Type B pancreatic cell (in vitro differentiated cells): ENCODE measurements around the gene FCHO2. TPM values are rescaled to one million over a fixed set of nuclear protein-coding genes. Genes with fewer than 3 reads are reported as not detected.

Experiments
- DNase-seq: peaks from one replicate; pipeline ENCODE4 v3.0.0; 2021; ENCODE audit warnings: mixed read lengths; ENCODE audit not compliant: unreplicated experiment; ENCODE audit errors: extremely low spot score
- H3K27ac Mint-ChIP-seq: 2 replicates; pipeline ENCODE4 v1.8.0; 2021; ENCODE audit warnings: mild to moderate bottlenecking, mixed read lengths
- H3K27me3 Mint-ChIP-seq: 2 replicates; pipeline ENCODE4 v1.8.0; 2021; ENCODE audit warnings: mixed read lengths
- H3K36me3 Mint-ChIP-seq: 2 replicates; pipeline ENCODE4 v1.8.0; 2021; ENCODE audit warnings: mixed read lengths
- H3K4me1 Mint-ChIP-seq: one replicate; pipeline ENCODE4 v1.8.0; 2021; ENCODE audit warnings: mixed read lengths; ENCODE audit not compliant: unreplicated experiment
- H3K4me3 Mint-ChIP-seq: 2 replicates; pipeline ENCODE4 v1.8.0; 2021; ENCODE audit warnings: mild to moderate bottlenecking, mixed read lengths
- H3K9me3 Mint-ChIP-seq: 2 replicates; pipeline ENCODE4 v1.8.0; 2021; ENCODE audit warnings: mixed read lengths
- total RNA-seq: library from RNA; stranded (reverse); gene quantifications from 2 replicates; pipeline ENCODE4 v1.2.1, GENCODE V29; 2021; ENCODE audit warnings: low replicate concordance
- TF ChIP-seq, protein P1 (sequence below): fragments of 200-600 bp; sonication (generic); conservative IDR thresholded peaks from 2 replicates; pipeline ENCODE4 v1.5.0; 2021; ENCODE audit warnings: antibody characterized with exemption, mild to moderate bottlenecking

The FCHO2 gene
- total RNA-seq, 1 donor from 2014 or later: 22.8 TPM

GRCh38 chr5:73037545-73037944, 81.7 kb downstream of the FCHO2 start:
- Mint-ChIP-seq H3K27ac (no peak overlapping the region), H3K36me3 (no peaks in the 10 kb centered on the region), H3K4me3 (no peak overlapping the region), H3K4me1 (no peaks in the 10 kb centered on the region), H3K27me3 (no peaks in the 10 kb centered on the region), H3K9me3 (no peaks in the 10 kb centered on the region)
- TF ChIP-seq, protein P1, sequence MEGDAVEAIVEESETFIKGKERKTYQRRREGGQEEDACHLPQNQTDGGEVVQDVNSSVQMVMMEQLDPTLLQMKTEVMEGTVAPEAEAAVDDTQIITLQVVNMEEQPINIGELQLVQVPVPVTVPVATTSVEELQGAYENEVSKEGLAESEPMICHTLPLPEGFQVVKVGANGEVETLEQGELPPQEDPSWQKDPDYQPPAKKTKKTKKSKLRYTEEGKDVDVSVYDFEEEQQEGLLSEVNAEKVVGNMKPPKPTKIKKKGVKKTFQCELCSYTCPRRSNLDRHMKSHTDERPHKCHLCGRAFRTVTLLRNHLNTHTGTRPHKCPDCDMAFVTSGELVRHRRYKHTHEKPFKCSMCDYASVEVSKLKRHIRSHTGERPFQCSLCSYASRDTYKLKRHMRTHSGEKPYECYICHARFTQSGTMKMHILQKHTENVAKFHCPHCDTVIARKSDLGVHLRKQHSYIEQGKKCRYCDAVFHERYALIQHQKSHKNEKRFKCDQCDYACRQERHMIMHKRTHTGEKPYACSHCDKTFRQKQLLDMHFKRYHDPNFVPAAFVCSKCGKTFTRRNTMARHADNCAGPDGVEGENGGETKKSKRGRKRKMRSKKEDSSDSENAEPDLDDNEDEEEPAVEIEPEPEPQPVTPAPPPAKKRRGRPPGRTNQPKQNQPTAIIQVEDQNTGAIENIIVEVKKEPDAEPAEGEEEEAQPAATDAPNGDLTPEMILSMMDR: no peak
- no peak for DNase-seq

GRCh38 chr5:73039082-73039481, 83.2 kb downstream of the FCHO2 start:
- no peak for DNase-seq
- H3K27ac Mint-ChIP-seq: no peak overlapping the region
- H3K4me1 Mint-ChIP-seq: no peaks in the 10 kb centered on the region
- H3K27me3 Mint-ChIP-seq: no peaks in the 10 kb centered on the region
- no peaks in the 10 kb centered on the region for H3K9me3 Mint-ChIP-seq
- no peak overlapping the region for H3K4me3 Mint-ChIP-seq
- no peaks in the 10 kb centered on the region for H3K36me3 Mint-ChIP-seq
- TF ChIP-seq, protein P1: no peak

DNA sequence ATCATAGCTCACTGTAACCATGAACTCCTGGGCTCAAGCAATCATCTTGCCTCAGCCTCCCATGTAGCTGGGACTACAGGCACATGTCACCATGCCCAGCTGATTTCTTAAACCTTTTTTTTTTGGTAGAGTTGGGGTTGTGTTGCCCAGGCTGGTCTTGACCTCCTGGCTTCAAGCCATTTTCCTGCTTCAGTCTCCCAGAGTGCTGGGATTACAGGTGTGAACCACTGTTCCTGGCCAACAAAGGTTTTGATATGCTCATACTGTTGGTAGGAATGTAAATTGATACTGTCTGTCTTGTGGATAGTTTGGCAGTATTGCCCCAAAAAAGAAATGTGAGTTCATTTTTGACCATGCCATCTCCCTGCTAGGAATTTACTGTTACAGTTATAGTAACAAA, 87.2 kb downstream of the FCHO2 start:
- Mint-ChIP-seq H3K4me3 (no peak overlapping the region), H3K27ac (no peak overlapping the region), H3K9me3 (peaks cover 3% of the 10 kb centered on the region), H3K36me3 (peaks cover 11% of the 10 kb centered on the region), H3K4me1 (no peaks in the 10 kb centered on the region), H3K27me3 (no peaks in the 10 kb centered on the region)
- DNase-seq: no peak
- TF ChIP-seq, protein P1: no peak

DNA sequence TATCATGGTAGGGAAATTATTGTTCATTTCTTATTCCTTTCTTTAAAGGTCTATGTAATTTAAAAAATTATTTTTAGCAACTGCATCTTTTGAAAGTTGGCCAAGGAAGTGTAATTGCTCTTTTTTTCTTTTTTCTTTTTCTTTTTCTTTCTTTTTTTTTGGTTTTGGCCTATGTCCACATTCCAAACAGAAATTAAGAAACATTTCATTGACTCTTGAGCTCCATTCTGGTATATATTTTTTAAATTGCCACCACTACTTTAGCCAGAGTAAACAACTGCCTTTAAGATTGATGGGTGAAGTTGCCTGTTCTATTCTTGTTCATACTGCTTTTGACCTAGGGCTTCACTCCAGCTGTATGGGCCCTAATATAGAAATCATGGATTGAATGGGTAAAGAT, 88.7 kb downstream of the FCHO2 start:
- H3K9me3 Mint-ChIP-seq: peaks cover 3% of the 10 kb centered on the region
- peaks cover 11% of the 10 kb centered on the region for H3K36me3 Mint-ChIP-seq

DNA sequence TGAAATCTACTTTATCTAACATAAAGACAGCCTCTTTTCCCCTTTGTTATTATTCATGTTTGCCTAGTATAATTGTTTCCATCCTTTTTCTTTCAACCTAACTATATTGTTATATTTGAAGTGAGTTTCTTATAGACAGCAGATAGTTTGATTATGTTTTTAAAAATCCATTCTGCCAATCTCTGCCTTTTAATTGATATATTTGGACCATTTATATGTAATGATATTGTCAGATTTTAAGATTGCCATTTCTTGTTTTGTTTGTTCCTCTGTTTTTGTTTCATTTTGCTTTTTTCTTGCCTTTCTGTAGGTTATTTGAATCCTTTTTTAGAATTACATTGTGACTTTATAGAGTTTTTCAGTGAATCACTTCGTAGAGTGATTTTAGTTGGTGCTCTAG, 89.8 kb downstream of the FCHO2 start:
- Mint-ChIP-seq H3K4me3 (no peak overlapping the region), H3K27me3 (no peaks in the 10 kb centered on the region), H3K9me3 (peaks cover 3% of the 10 kb centered on the region), H3K36me3 (peaks cover 11% of the 10 kb centered on the region), H3K27ac (no peak overlapping the region), H3K4me1 (no peaks in the 10 kb centered on the region)
- TF ChIP-seq, protein P1: no peak
- no peak for DNase-seq

More for the DNA sequence above, 88.7 kb downstream of the FCHO2 start:
- Mint-ChIP-seq H3K27me3 (no peaks in the 10 kb centered on the region), H3K27ac (no peak overlapping the region), H3K4me3 (no peak overlapping the region), H3K4me1 (no peaks in the 10 kb centered on the region)
- TF ChIP-seq, protein P1: no peak
- DNase-seq: no peak

DNA sequence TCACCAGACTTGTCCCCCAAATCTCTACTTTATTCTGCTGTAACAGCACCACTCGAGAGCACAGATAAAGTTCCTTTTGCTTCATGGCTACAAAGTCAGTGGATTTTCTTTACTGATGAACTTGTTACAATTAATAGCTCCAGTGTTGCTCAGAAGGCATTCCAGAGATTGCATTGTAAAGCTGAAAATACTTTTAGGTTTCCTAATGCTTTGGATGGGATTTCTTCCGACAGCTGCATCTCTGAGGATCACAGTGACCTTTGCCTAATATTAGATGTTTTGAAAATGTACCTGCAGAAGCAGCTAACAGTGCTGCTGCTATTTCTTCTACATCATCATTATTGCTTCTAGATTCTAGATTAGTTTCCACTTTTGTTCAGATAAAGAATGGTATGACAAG, 105.8 kb downstream of the FCHO2 start:
- H3K4me3 Mint-ChIP-seq: no peak overlapping the region
- H3K27me3 Mint-ChIP-seq: no peaks in the 10 kb centered on the region
- H3K27ac Mint-ChIP-seq: no peak overlapping the region
- no peaks in the 10 kb centered on the region for H3K4me1 Mint-ChIP-seq
- DNase-seq: no peak
- no peaks in the 10 kb centered on the region for H3K36me3 Mint-ChIP-seq
- no peaks in the 10 kb centered on the region for H3K9me3 Mint-ChIP-seq
- TF ChIP-seq, protein P1: no peak
